COLO668 (cell line): ENCODE results near the gene KCNQ5.
"Not testable (repeated sequence)": the region's sequence is repeated elsewhere in the genome, so short reads cannot be mapped to it uniquely, and the experiment has no call there.

Experiments
- DNase-seq: peaks from one replicate; lab custom pipeline; 2025; ENCODE audit not compliant: unreplicated experiment; lab: John Stamatoyannopoulos, UW

KCNQ5 gene

DNA sequence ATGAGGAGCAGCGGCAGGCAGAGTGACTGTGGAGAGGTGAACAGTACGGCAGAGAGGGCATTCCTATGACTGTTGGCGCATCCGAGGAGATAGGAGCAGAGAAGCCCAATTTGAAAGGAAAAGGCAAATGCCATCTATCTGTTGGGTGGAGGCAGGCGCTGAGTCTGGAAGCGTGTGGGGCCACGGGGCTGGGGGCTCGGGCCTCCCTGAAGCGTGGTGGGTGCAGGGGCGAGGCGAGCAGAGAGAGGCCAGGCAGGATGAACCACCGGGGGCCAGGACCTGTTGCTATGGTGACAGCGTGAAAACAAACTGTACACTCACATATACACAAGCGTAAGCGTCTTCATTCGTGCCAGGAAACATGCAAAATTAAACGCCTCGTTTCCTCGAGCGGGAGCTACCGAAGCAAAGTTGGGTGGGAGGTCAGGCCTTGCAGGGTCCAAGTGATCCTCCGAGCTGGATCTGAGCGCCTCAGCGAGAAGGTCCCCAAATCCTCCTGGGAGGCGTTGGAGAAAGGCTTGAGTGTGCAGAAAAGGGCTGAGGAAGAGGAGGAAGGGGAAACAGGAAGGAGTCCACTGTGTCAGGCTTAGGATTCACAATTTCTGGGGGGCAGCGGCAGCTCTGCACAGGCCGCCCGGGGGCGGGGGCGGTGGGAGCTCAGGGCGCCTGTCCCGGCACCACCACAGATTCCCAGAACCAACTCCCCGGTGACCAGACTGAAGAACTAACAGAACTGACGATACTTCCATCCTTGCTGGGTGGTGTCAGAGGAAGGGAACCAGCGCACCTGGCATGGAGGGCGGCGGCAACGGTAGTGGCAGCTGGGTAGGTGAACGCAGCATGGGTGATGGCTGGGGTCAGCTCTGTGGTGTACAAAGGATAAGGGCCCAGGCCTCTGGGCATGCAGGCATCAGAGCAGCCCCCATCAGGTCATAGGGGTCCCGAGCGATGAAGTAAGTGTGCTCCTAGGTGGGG lies 535.2 kb downstream of the KCNQ5 start:
- DNase-seq: no peak

GRCh38 chr6:73157870-73158269 lies 536.0 kb downstream of the KCNQ5 start:
- no peak for DNase-seq

DNA sequence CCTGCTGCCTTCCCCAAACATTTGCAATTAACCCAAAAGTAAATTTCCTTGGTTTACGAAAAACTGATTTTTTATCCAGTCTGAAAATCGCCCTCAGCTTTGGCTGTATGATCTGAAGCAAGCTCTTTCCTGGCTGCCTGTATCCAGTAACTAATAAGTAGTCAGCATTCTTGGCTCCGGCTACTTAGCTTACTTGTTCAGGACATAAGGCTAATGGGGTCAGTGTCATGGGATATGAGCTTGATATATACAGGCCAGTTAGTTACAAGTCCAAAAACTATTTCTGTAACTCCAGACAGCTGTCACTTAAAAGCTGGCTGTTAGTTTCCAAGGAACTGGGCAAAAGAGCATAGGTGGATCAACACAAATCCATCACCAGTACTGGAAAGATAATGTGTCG lies 547.2 kb downstream of the KCNQ5 start:
- DNase-seq: no peak

GRCh38 chr6:73169633-73170032 lies 547.8 kb downstream of the KCNQ5 start:
- no peak for DNase-seq

DNA sequence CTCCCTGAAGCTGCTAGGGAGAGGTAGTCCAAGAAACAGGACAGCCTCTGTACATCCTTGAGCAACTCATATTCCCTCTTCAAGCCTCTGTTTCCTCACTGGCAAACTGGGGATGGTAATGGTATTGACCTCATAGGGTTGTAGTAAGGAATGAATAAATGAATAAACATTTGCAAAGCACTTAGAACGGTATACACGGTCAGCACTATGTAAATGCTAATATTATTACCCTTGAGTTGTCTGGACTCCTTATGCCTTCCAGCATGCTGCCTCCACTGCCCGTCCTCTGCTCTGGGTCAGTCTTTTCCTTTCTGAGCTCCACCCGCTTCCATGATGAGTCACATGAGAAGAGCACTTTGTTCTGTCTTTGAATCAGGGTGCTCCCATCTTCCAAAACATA lies 552.8 kb downstream of the KCNQ5 start:
- DNase-seq: no peak

GRCh38 chr6:73176057-73176456 lies 554.2 kb downstream of the KCNQ5 start:
- no peak for DNase-seq

GRCh38 chr6:73177221-73177944 lies 555.5 kb downstream of the KCNQ5 start:
- DNase-seq: no peak

DNA sequence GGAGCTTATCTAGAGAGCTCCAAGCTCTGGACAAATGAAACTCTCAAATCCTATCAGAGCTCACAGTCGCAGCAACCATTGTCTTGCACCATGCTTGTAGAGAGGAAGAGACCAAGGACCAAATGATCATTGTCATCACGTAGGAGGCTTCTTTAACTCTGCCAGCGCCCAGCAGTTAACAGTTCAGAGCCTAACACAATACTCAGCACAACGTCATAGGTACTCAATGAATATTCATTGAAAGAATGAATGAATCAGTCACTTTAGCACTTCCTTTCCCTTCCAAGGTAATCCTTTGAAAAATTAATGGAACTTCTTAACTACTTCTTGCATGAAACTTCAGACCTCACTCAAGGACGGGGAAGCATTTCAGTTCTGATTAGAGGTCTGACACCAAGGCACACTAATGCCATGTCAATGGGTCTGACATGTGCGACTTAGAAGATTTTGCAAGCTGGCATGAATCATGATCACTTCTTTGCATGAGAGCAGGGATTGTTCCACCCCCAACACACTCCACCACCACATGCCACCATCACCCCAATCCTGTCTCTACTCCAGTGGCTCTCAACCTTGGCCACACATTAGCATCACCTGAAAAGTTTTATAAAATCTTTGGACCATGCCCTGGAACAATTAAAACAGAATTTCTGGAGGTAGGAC lies 558.3 kb downstream of the KCNQ5 start:
- no peak for DNase-seq

- peak; percentile 1 for DNase-seq
Observed at GRCh38 chr6:73180763-73181619, 559.1 kb downstream of the KCNQ5 start.

GRCh38 chr6:73182021-73182607 lies 560.2 kb downstream of the KCNQ5 start:
- DNase-seq: no peak

- DNase-seq: not testable (repeated sequence)
Observed at GRCh38 chr6:73193302-73193701, 571.4 kb downstream of the KCNQ5 start.

DNA sequence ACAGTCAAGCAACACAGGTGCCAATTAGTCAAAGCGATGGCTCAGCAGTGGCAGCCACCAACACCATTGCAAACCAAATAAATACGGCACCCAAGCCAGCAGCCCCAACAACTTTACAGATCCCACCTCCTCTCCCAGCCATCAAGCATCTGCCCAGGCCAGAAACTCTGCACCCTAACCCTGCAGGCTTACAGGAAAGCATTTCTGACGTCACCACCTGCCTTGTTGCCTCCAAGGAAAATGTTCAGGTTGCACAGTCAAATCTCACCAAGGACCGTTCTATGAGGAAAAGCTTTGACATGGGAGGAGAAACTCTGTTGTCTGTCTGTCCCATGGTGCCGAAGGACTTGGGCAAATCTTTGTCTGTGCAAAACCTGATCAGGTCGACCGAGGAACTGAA lies 572.9 kb downstream of the KCNQ5 start:
- no peak for DNase-seq

DNA sequence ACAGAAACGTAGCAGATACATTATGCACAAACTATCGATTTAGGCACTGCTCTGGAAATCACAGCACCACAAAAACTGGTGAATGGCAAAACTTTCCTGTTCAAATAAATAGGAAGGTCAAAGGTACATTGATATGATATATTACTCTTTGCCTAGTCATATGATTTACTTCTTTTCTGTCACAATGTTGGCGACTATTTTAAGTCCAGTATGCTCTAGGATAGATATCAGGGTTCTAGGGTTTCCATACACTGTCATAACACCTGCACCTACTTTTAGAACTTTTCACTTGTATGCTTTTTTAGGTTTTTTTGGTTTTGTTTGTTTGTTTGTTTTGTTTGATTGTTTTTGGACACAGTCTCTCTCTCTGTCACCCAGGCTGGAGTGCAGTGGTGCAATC lies 578.4 kb downstream of the KCNQ5 start:
- no peak for DNase-seq

DNA sequence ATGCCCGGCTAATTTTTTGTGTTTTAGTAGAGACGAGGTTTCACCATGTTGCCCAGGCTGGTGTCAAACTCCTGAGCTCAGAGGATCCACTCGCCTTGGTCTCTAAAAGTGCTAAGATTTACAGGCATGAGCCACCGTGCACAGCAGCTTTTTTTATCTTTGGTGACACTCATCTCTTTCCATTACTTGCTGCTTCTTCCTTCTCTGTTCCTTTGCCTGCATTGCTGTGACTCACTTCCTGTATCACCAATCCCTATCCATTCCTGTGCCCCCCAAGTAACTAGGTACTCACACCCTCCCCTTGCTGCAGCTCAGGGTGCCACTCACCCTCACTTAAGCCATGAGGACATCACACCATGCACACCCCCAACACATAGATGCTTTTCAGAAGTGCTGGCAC lies 578.9 kb downstream of the KCNQ5 start:
- no peak for DNase-seq

DNA sequence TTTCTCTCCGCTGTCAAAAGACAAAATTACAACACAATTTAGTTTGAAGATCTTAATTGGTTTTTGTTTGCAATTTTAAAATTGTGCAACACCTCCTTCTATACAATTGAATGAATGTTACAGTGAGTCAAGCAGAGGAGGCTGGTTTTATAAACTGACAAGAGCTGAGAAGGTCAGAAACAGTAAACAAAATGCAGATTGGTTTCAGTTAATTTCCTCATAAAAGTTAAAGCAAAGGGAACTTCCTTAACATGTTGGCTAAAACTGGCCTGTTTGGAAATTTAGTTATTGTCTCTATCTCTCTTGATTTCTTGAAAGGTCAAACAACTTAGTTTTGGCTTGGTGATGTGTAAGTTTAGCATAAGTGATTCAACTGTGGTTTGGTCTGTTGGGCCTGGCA lies 581.2 kb downstream of the KCNQ5 start:
- no peak for DNase-seq

GRCh38 chr6:73204252-73204651 lies 582.4 kb downstream of the KCNQ5 start:
- no peak for DNase-seq

DNA sequence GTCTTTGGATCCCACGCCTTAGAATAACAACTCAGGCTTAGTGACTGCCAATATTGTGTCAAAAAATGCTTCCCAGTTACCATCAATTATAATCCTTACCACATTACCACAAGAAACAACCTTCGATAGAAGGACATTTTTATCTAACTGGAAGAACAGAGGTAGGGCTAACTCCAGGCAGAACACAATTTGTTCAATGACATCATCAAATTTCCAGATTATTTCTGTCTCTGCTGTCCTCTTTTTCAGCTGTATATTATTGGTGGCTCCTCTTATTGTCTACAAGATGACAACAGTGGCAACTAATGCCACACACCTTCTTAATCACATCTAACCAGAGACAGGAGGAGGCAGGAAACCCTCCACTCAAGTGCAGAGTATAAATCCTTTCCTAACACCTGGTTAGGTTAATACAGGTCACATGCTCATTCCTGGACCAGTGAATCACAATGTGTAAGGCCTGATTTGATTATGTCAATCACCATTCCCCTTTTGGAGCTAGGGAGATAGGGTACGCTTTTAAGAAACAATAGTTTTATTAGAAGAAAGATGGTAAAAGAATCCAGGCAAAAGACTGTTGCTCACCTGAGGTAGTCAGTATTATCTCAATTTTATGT lies 585.5 kb downstream of the KCNQ5 start:
- no peak for DNase-seq

- DNase-seq: no peak
Observed at GRCh38 chr6:73209117-73209516, 587.3 kb downstream of the KCNQ5 start.

DNA sequence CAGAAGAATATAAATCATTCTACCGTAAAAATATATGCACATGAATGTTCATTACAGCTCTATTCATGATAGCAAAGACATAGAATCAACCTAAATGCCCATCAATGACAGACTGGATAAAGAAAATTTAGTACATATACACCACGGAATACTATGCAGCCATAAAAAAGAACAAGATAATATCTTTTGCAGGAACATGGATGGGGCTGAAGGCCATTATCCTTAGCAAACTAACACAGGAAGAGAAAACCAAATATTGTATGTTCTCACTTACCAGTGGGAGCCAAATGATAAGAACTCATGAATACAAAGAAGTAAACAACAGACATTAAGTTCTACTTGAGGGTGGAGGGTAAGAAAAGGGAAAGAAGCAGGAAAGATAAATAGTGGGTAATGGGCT lies 595.0 kb downstream of the KCNQ5 start:
- DNase-seq: no peak

- no peak for DNase-seq
Observed at GRCh38 chr6:73225396-73225795, 603.5 kb downstream of the KCNQ5 start, which contains the start of gene KHDC1L. Gene KHDC1L, minus strand, starts transcription at chr6:73225496. Its CDS starts 88 bp downstream, at chr6:73225408.
